H9 (cell line): ENCODE results near the gene ME3. TPM values are rescaled to one million over a fixed set of nuclear protein-coding genes. Genes with fewer than 3 reads are reported as not detected.

Experiments
- DNase-seq: peaks from one replicate; pipeline ENCODE4 v3.0.0-alpha.2; 2017
- H2AFZ ChIP-seq: one replicate; pipeline ENCODE4 v1.6.1; 2013; ENCODE audit warnings: mild to moderate bottlenecking, low read length, control low read depth, moderate library complexity
- H2AK5ac ChIP-seq: 2 replicates; pipeline ENCODE4 v1.6.1; 2013; ENCODE audit warnings: low read length, control low read depth, mixed read lengths; ENCODE audit not compliant: insufficient read length
- H2BK120ac ChIP-seq: one replicate; pipeline ENCODE4 v1.6.1; 2013; ENCODE audit warnings: low read depth, mild to moderate bottlenecking, low read length, control low read depth, inconsistent platforms; ENCODE audit not compliant: poor library complexity, severe bottlenecking
- H2BK12ac ChIP-seq: 2 replicates; pipeline ENCODE4 v1.6.1; 2013; ENCODE audit warnings: low read length, control low read depth, mixed read lengths, low read depth; ENCODE audit not compliant: insufficient read length
- H2BK15ac ChIP-seq: 2 replicates; pipeline ENCODE4 v1.6.1; 2013; ENCODE audit warnings: low read depth, low read length, control low read depth
- H2BK20ac ChIP-seq: one replicate; pipeline ENCODE4 v1.6.1; 2013; ENCODE audit warnings: low read depth, mild to moderate bottlenecking, low read length, control low read depth, inconsistent platforms; ENCODE audit not compliant: poor library complexity, severe bottlenecking
- H2BK5ac ChIP-seq: 2 replicates; pipeline ENCODE4 v1.6.1; 2013; ENCODE audit warnings: low read length, control low read depth, mixed read lengths; ENCODE audit not compliant: insufficient read length
- H3K14ac ChIP-seq: 2 replicates; pipeline ENCODE4 v1.6.1; 2013; ENCODE audit warnings: low read length, control low read depth; ENCODE audit not compliant: insufficient read depth
- H3K18ac ChIP-seq: 2 replicates; pipeline ENCODE4 v1.6.1; 2013; ENCODE audit warnings: low read depth, mild to moderate bottlenecking, mixed read lengths, low read length, control low read depth; ENCODE audit not compliant: insufficient read length
- H3K23ac ChIP-seq: 2 replicates; pipeline ENCODE4 v1.6.1; 2013; ENCODE audit warnings: low read length, control low read depth, mixed read lengths, low read depth; ENCODE audit not compliant: insufficient read length
- H3K23me2 ChIP-seq: 2 replicates; pipeline ENCODE4 v1.6.1; 2013; ENCODE audit warnings: low read depth, mild to moderate bottlenecking, mixed read lengths, low read length, control low read depth; ENCODE audit not compliant: insufficient read length, poor library complexity, severe bottlenecking
- H3K27ac ChIP-seq: 2 replicates; pipeline ENCODE4 v1.5.1; 2013; ENCODE audit warnings: low read length, control low read depth, mixed read lengths, low read depth; ENCODE audit not compliant: insufficient read length
- H3K27me3 ChIP-seq: 2 replicates; pipeline ENCODE4 v1.6.1; 2013; ENCODE audit warnings: low read length, control low read depth, inconsistent platforms; ENCODE audit not compliant: insufficient read depth
- H3K4ac ChIP-seq: 2 replicates; pipeline ENCODE4 v1.6.1; 2013; ENCODE audit warnings: low read depth, mild to moderate bottlenecking, control low read depth, inconsistent platforms, low read length, moderate library complexity
- H3K4me1 ChIP-seq: 2 replicates; pipeline ENCODE4 v1.6.1; 2013; ENCODE audit warnings: low read length, control low read depth, inconsistent platforms; ENCODE audit not compliant: insufficient read depth
- H3K4me2 ChIP-seq: 2 replicates; pipeline ENCODE4 v1.6.1; 2013; ENCODE audit warnings: low read length, control low read depth, mixed read lengths; ENCODE audit not compliant: insufficient read length, insufficient read depth
- H3K56ac ChIP-seq: 2 replicates; pipeline ENCODE4 v1.6.1; 2013; ENCODE audit warnings: low read depth, mild to moderate bottlenecking, mixed read lengths, low read length, control low read depth; ENCODE audit not compliant: insufficient read length
- H3K79me1 ChIP-seq: 2 replicates; pipeline ENCODE4 v1.6.1; 2013; ENCODE audit warnings: low read depth, mild to moderate bottlenecking, moderate library complexity, low read length, control low read depth, inconsistent platforms; ENCODE audit not compliant: insufficient read depth, poor library complexity, severe bottlenecking
- H3K79me2 ChIP-seq: 2 replicates; pipeline ENCODE4 v1.6.1; 2013; ENCODE audit warnings: low read length, control low read depth, inconsistent platforms; ENCODE audit not compliant: insufficient read depth
- H3K9ac ChIP-seq: 2 replicates; pipeline ENCODE4 v1.6.1; 2013; ENCODE audit warnings: low read length, control low read depth, mixed read lengths; ENCODE audit not compliant: insufficient read length; ENCODE audit errors: extremely low read depth
- H3K9me3 ChIP-seq: one replicate; pipeline ENCODE4 v1.6.1; 2013; ENCODE audit warnings: low read depth, low read length, inconsistent platforms; ENCODE audit not compliant: control insufficient read depth
- H3T11ph ChIP-seq: one replicate; pipeline ENCODE4 v1.6.1; 2013; ENCODE audit warnings: mild to moderate bottlenecking, low read length, control low read depth, inconsistent platforms
- H4K20me1 ChIP-seq: one replicate; pipeline ENCODE4 v1.6.1; 2013; ENCODE audit not compliant: control insufficient read depth, insufficient read length, insufficient read depth
- H4K5ac ChIP-seq: 2 replicates; pipeline ENCODE4 v1.6.1; 2013; ENCODE audit warnings: low read depth, mild to moderate bottlenecking, mixed read lengths, low read length, control low read depth; ENCODE audit not compliant: insufficient read length
- H4K8ac ChIP-seq: replicated peaks from 2 replicates; pipeline ENCODE4 v1.6.1; 2013; ENCODE audit warnings: low read length, control low read depth, mixed read lengths, low read depth; ENCODE audit not compliant: insufficient read length
- H4K91ac ChIP-seq: 2 replicates; pipeline ENCODE4 v1.6.1; 2013; ENCODE audit warnings: low read depth, mild to moderate bottlenecking, moderate library complexity, mixed read lengths, low read length, control low read depth; ENCODE audit not compliant: insufficient read length
- H3K27ac Mint-ChIP-seq, 3 experiments: 2 replicates in 2 of 3; 3 replicates in 1 of 3; pipeline ENCODE4 v1.8.0; 2020 to 2021; ENCODE audit warnings: mixed read lengths in 3 of 3, mild to moderate bottlenecking in 1 of 3, moderate library complexity in 1 of 3
- H3K27me3 Mint-ChIP-seq: 2 replicates; pipeline ENCODE4 v1.8.0; 2021; ENCODE audit warnings: low read depth, mild to moderate bottlenecking, moderate library complexity, mixed read lengths
- H3K36me3 Mint-ChIP-seq, 3 experiments: 2 replicates in 2 of 3; 3 replicates in 1 of 3; pipeline ENCODE4 v1.8.0; 2020 to 2021; ENCODE audit warnings: low read depth in 3 of 3, mixed read lengths in 3 of 3; ENCODE audit not compliant: insufficient read depth in 1 of 3
- H3K4me1 Mint-ChIP-seq, 2 experiments: 2 replicates each; pipeline ENCODE4 v1.8.0; 2020; ENCODE audit warnings: mixed read lengths in 2 of 2
- H3K4me3 Mint-ChIP-seq, 2 experiments: 2 replicates in 1 of 2; 3 replicates in 1 of 2; pipeline ENCODE4 v1.8.0; 2020 to 2021; ENCODE audit warnings: mild to moderate bottlenecking in 2 of 2, mixed read lengths in 2 of 2, moderate library complexity in 1 of 2
- H3K9me3 Mint-ChIP-seq, 2 experiments: 2 replicates in 1 of 2; 3 replicates in 1 of 2; pipeline ENCODE4 v1.8.0; 2020; ENCODE audit warnings: mild to moderate bottlenecking in 2 of 2, mixed read lengths in 2 of 2, moderate library complexity in 1 of 2
- CTCF ChIP-seq: fragments of 200-600 bp; sonication (generic); conservative IDR thresholded peaks from 3 replicates; pipeline ENCODE4 v1.8.0; 2021; ENCODE audit warnings: antibody characterized with exemption, mild to moderate bottlenecking
- WGBS: extraction: QIAGEN DNeasy Blood & Tissue Kit; methylation state at CpG from one replicate; pipeline ENCODE4 v1.1.7; 2013; ENCODE audit warnings: missing lambda C conversion rate, low lambda C conversion rate, mixed read lengths; ENCODE audit not compliant: insufficient read length; ENCODE audit errors: extremely low coverage; 5-methylcytosine and 5-hydroxymethylcytosine counted together
- total RNA-seq: library from RNA; stranded (reverse); gene quantifications from 2 replicates; pipeline ENCODE4 v1.2.1, GENCODE V29; 2021

Gene ME3
- total RNA-seq, 1 experiment from 2014 or later, result 2.8 TPM

- Mint-ChIP-seq H3K27ac (no peak overlapping the region), H3K9me3 (no peaks in the 10 kb centered on the region), H3K4me3 (no peak overlapping the region), H3K27me3 (no peaks in the 10 kb centered on the region; the same call in 1 of the 2 replicates), H3K4me1 (no peaks in the 10 kb centered on the region), H3K36me3 (no peaks in the 10 kb centered on the region)
- H2BK20ac ChIP-seq, result no peak overlapping the region
- H2BK120ac ChIP-seq, result no peak overlapping the region
- H4K8ac ChIP-seq, result no peak overlapping the region
- H3K9ac ChIP-seq, result no peak overlapping the region
- no peaks in the 10 kb centered on the region for H4K20me1 ChIP-seq
- no peak overlapping the region for H2BK5ac ChIP-seq
- no peak for TF ChIP-seq CTCF
- no peak overlapping the region for H2AK5ac ChIP-seq
- H3K27ac ChIP-seq, result no peak overlapping the region
- H3T11ph ChIP-seq, result no peak overlapping the region
- H4K91ac ChIP-seq, result no peak overlapping the region
- H3K23ac ChIP-seq, result no peak overlapping the region
- H3K9me3 ChIP-seq, result no peaks in the 10 kb centered on the region
- H2BK12ac ChIP-seq, result no peak overlapping the region
- no peak overlapping the region for H3K4me2 ChIP-seq
- no peaks in the 10 kb centered on the region for H3K79me1 ChIP-seq
- H3K27me3 ChIP-seq, result no peaks in the 10 kb centered on the region
- H3K18ac ChIP-seq, result no peak overlapping the region
- H3K56ac ChIP-seq, result no peak overlapping the region
- no peak overlapping the region for H3K4ac ChIP-seq
- H3K23me2 ChIP-seq, result no peaks in the 10 kb centered on the region
- WGBS, result no CpG with 5 or more reads among the region's 5 CpGs
- H3K14ac ChIP-seq, result no peak overlapping the region
- H2BK15ac ChIP-seq, result no peak overlapping the region; the same call in 1 of the 2 replicates
- no peaks in the 10 kb centered on the region for H3K4me1 ChIP-seq
- no peaks in the 10 kb centered on the region for H3K79me2 ChIP-seq
- H2AFZ ChIP-seq, result no peak overlapping the region
- DNase-seq, result no peak
- no peak overlapping the region for H4K5ac ChIP-seq
Measured at GRCh38 chr11:86449993-86450629, 222.3 kb downstream of the ME3 start.
